Endothelial cell of umbilical vein (primary cell): ENCODE measurements around the gene HMCN1. TPM values are rescaled to one million over a fixed set of nuclear protein-coding genes. Genes with fewer than 3 reads are reported as not detected.
"Not testable (repeated sequence)": the region's sequence is repeated elsewhere in the genome, so short reads cannot be mapped to it uniquely, and the experiment has no call there.

Experiments
- BruUV-seq: library from RNA; stranded (reverse); fragments of 400-500 nt; replicated peaks from 2 replicates; lab custom pipeline; 2021; lab: Mats Ljungman, UMichigan
- CTCF ChIA-PET: fragments of 300-600, 350-600 bp; sonication (Branson Sonifier 250); formaldehyde crosslinking; loops from one replicate; lab custom pipeline; 2021; ENCODE audit warnings: antibody characterized with exemption, inconsistent platforms; lab: Charles Lee
- POLR2A ChIA-PET: fragments of 300-600, 350-600 bp; sonication (Branson Sonifier 250); formaldehyde crosslinking; loops from one replicate; lab custom pipeline; 2021; ENCODE audit warnings: antibody characterized with exemption, inconsistent platforms; lab: Charles Lee
- DNase-seq: peaks from one replicate; pipeline ENCODE4 v3.0.0-alpha.2; 2011; ENCODE audit warnings: low read depth, low spot score
- FAIRE-seq: peaks from 2 replicates; lab custom pipeline; 2011; peaks lifted over from hg19 to GRCh38; lab: Jason Lieb, UNC
- H2AFZ ChIP-seq: 2 replicates; pipeline ENCODE4 v1.6.0; 2012; ENCODE audit warnings: low read depth, low read length, control low read depth, inconsistent platforms
- H3K27ac ChIP-seq: 2 replicates; pipeline ENCODE4 v1.5.1; 2011; ENCODE audit warnings: low read depth, mild to moderate bottlenecking, control low read depth, low read length, moderate library complexity; ENCODE audit not compliant: insufficient read depth
- H3K27me3 ChIP-seq, 2 experiments: 2 replicates each; pipeline versions ENCODE4 v1.6.0 to v1.6.1; 2011; ENCODE audit warnings: low read length in 2 of 2, mixed read lengths in 1 of 2; ENCODE audit not compliant: control insufficient read depth in 2 of 2, insufficient read depth in 2 of 2
- H3K36me3 ChIP-seq, 2 experiments: 2 replicates in 1 of 2; 3 replicates in 1 of 2; pipeline ENCODE4 v1.5.1; 2011; ENCODE audit warnings: low read length in 2 of 2, mild to moderate bottlenecking in 1 of 2, moderate library complexity in 1 of 2; ENCODE audit not compliant: control insufficient read depth in 2 of 2, insufficient read depth in 2 of 2; ENCODE audit errors: extremely low read depth in 1 of 2
- H3K4me1 ChIP-seq: 3 replicates; pipeline ENCODE4 v1.5.1; 2011; ENCODE audit warnings: mild to moderate bottlenecking, low read length; ENCODE audit not compliant: control insufficient read depth, insufficient read depth; ENCODE audit errors: extremely low read depth
- H3K4me2 ChIP-seq: 2 replicates; pipeline ENCODE4 v1.6.1; 2011; ENCODE audit warnings: low read length, control low read depth, mixed read lengths; ENCODE audit not compliant: insufficient read depth
- H3K4me3 ChIP-seq, 3 experiments: fragments of 200-600 bp in 1 of 3; sonication (generic), shearing (Covaris generic) in 1 of 3; replicated peaks in 1 of 3; 2 replicates each; pipeline ENCODE4 v1.5.1; 2011 to 2016; ENCODE audit warnings: control low read depth in 3 of 3, low read length in 3 of 3, mild to moderate bottlenecking in 2 of 3, inconsistent platforms in 1 of 3, low read depth in 1 of 3, moderate library complexity in 1 of 3; ENCODE audit not compliant: insufficient read depth in 1 of 3
- H3K79me2 ChIP-seq: 2 replicates; pipeline ENCODE4 v1.6.0; 2012; ENCODE audit warnings: low read length, inconsistent platforms; ENCODE audit not compliant: control insufficient read depth, insufficient read depth
- H3K9ac ChIP-seq: replicated peaks from 2 replicates; pipeline ENCODE3; 2011; ENCODE audit warnings: low read length, control low read depth; ENCODE audit not compliant: insufficient read depth; ENCODE audit errors: extremely low read depth
- H3K9me1 ChIP-seq: replicated peaks from 3 replicates; pipeline ENCODE4 v1.6.0; 2011; ENCODE audit warnings: mild to moderate bottlenecking, low read length; ENCODE audit not compliant: control insufficient read depth, insufficient read depth; ENCODE audit errors: extremely low read depth
- H3K9me3 ChIP-seq: replicated peaks from 2 replicates; pipeline ENCODE4 v1.5.1; 2012; ENCODE audit warnings: low read length, inconsistent platforms; ENCODE audit not compliant: control insufficient read depth, insufficient read depth
- H4K20me1 ChIP-seq: replicated peaks from 2 replicates; pipeline ENCODE3; 2011; ENCODE audit warnings: mild to moderate bottlenecking, low read length; ENCODE audit not compliant: control insufficient read depth, insufficient read depth; ENCODE audit errors: extremely low read depth
- EZH2 ChIP-seq: IDR thresholded peaks from 2 replicates; pipeline ENCODE4 v1.6.1; 2012; ENCODE audit warnings: borderline replicate concordance, low read depth, mild to moderate bottlenecking, moderate library complexity, low read length, inconsistent platforms; ENCODE audit not compliant: severe bottlenecking
- MAX ChIP-seq: IDR thresholded peaks from 2 replicates; pipeline ENCODE4 v1.6.1; 2011; ENCODE audit not compliant: insufficient read depth, insufficient read length
- POLR2A ChIP-seq: IDR thresholded peaks from 2 replicates; pipeline ENCODE4 v1.6.1; 2012; ENCODE audit warnings: low read depth, mild to moderate bottlenecking, control low read depth, low read length
- dilution Hi-C: fragments of 300-500 bp; cut with MboI; formaldehyde crosslinking; loops from one replicate; pipeline ENCODE4 v1.15.0; 2019; ENCODE audit warnings: low sequenced_read_pairs; ENCODE audit not compliant: extremely low pct_ligation_motif_present
- intact Hi-C: fragments of 100-400 bp; cut with micrococcal nuclease; formaldehyde crosslinking; loops from one replicate; pipeline ENCODE4 v1.10.0; 2022
- polyA plus RNA-seq, 4 experiments: library from polyadenylated mRNA; depleted of rRNA in 3 of 4; stranded (reverse) in 3 of 4; unstranded in 1 of 4; fragments of >200 nt; gene quantifications; 2 replicates each; pipeline versions ENCODE4 v1.2.1 to v1.2.3, GENCODE V29; 2011 to 2012; ENCODE audit warnings: missing spikeins in 1 of 4
- total RNA-seq: library from RNA; stranded (reverse); gene quantifications from 2 replicates; pipeline ENCODE4 v1.2.3, GENCODE V29; 2021

Gene HMCN1
- total and polyA plus RNA-seq, 2 donors (not counting 3 experiments of a cell fraction or from before 2014, with no cell fraction given): 10.3 to 16.0 TPM

- CTCF ChIA-PET: interaction anchor here (0.8 to 1.5 kb wide), 3 partner anchors 10 to 166 kb away, joined by 3 read pairs; no protein-coding TSS in a partner anchor
- no peaks in the 10 kb centered on the region for H3K36me3 ChIP-seq
- FAIRE-seq: no peak
- POLR2A ChIA-PET: no interaction called here
- TF ChIP-seq MAX (no peak), EZH2 (no peak), POLR2A (no peak)
- no peaks in the 10 kb centered on the region for H3K4me1 ChIP-seq
- no peaks in the 10 kb centered on the region for H3K9me1 ChIP-seq
- dilution Hi-C loops: no loop called here
- H3K4me3 ChIP-seq: no peak overlapping the region
- H3K27me3 ChIP-seq: no peaks in the 10 kb centered on the region
- no peaks in the 10 kb centered on the region for H3K9me3 ChIP-seq
- H2AFZ ChIP-seq: no peak overlapping the region
- no peaks in the 10 kb centered on the region for H3K79me2 ChIP-seq
- no peak for DNase-seq
- H3K4me2 ChIP-seq: no peak overlapping the region
- no peaks in the 10 kb centered on the region for H4K20me1 ChIP-seq
- H3K9ac ChIP-seq: no peak overlapping the region
- no peak overlapping the region for H3K27ac ChIP-seq
- no TSS peak for BruUV-seq
- intact Hi-C loops: no loop called here
Observed at GRCh38 chr1:185886671-185887070, 152.5 kb downstream of the HMCN1 start.

DNA sequence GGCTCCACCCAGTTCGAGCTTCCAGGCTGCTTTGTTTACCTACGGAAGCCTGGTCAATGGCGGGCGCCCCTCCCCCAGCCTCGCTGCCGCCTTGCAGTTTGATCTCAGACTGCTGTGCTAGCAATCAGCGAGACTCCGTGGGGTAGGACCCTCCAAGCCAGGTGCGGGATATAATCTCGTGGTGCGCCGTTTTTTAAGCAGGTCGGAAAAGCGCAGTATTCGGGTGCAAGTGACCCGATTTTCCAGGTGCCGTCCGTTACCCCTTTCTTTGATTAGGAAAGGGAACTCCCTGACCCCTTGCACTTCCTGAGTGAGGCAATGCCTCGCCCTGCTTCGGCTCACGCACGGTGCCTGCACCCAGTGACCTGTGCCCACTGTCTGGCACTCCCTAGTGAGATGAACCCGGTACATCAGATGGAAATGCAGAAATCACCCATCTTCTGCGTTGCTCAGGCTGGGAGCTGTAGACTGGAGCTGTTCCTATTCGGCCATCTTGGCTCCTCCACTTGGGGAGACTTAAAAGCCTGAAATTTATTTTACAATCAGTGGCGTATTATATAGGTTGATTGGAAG lies 158.7 kb downstream of the HMCN1 start:
- H3K4me2 ChIP-seq, H4K20me1 ChIP-seq, H3K4me1 ChIP-seq, H3K9ac ChIP-seq, H3K79me2 ChIP-seq, H3K4me3 ChIP-seq, H3K36me3 ChIP-seq, BruUV-seq, dilution Hi-C loops, DNase-seq, FAIRE-seq, POLR2A ChIA-PET, H3K27ac ChIP-seq, H3K9me1 ChIP-seq, H3K27me3 ChIP-seq, H2AFZ ChIP-seq, H3K9me3 ChIP-seq, intact Hi-C loops: not testable (repeated sequence)
- CTCF ChIA-PET: interaction anchor here (1.0 to 1.3 kb wide), 2 partner anchors 10 kb away, joined by 3 read pairs; no protein-coding TSS in a partner anchor
